ENCODE data around the gene NGB.

GRCh38 chr14:77225892-77226557, 45.0 kb downstream of the NGB start:
- TF ChIP-seq EZH2 (IDR thresholded peaks at IDR 0.05) (no peak), POLR2AphosphoS5 (IDR thresholded peaks at IDR 0.05; ENCODE audit: borderline replicate concordance, low read depth, low read length) (no peak)

Measured in SK-N-MC (cell line).